HCT116 (cell line): Measurements from ENCODE around the gene TNFSF8. TPM values are rescaled to one million over a fixed set of nuclear protein-coding genes. Genes with fewer than 3 reads are reported as not detected.

Experiments used
- ATAC-seq: fragments of 200-7000 bp; cut with Tn5 transposase; 2 replicates; pipeline ENCODE4 v1.9.1; 2020; ENCODE audit warnings: mild to moderate bottlenecking, moderate library complexity
- BruUV-seq: library from RNA; stranded (reverse); fragments of 400-500 nt; replicated peaks from 2 replicates; lab custom pipeline; 2021; lab: Mats Ljungman, UMichigan
- CTCF ChIA-PET: fragments of 300-600 bp; sonication (Branson Sonifier 250); formaldehyde crosslinking; loops from one replicate; lab custom pipeline; 2021; ENCODE audit warnings: antibody characterized with exemption; lab: Charles Lee
- POLR2A ChIA-PET: fragments of 300-600, 350-600 bp; sonication (Branson Sonifier 250); formaldehyde crosslinking; loops from one replicate; lab custom pipeline; 2021; ENCODE audit warnings: antibody characterized with exemption; lab: Charles Lee
- RAD21 ChIA-PET, 2 experiments: fragments of 300-600 bp; sonication (Branson Sonifier 250); formaldehyde crosslinking; loops; one replicate each; lab custom pipeline; 2023; ENCODE audit warnings: low total read pairs in 2 of 2; ENCODE audit not compliant: uncharacterized antibody in 2 of 2, unreplicated experiment in 2 of 2, low non-redundant PET in 1 of 2; lab: Charles Lee
- DNase-seq: peaks from one replicate; pipeline ENCODE4 v3.0.0-alpha.2; 2010; ENCODE audit warnings: low read depth, low spot score
- H2AFZ ChIP-seq: fragments of 200-600 bp; shearing (Covaris generic), sonication (generic); 2 replicates; pipeline ENCODE4 v1.6.1; 2017; ENCODE audit warnings: low read depth, mixed run types, mixed read lengths, antibody characterized with exemption, low read length; ENCODE audit not compliant: poor library complexity, severe bottlenecking
- H3K27ac ChIP-seq: 2 replicates; pipeline ENCODE4 v1.5.1; 2012; ENCODE audit warnings: low read depth, low read length
- H3K27me3 ChIP-seq: fragments of 200-600 bp; sonication (generic); 2 replicates; pipeline ENCODE4 v1.6.1; 2016; ENCODE audit warnings: mixed run types, low read length, mixed read lengths; ENCODE audit not compliant: insufficient read depth
- H3K36me3 ChIP-seq, 2 experiments: fragments of 200-500 bp in 1 of 2; fragments of 200-600 bp in 1 of 2; sonication (Bioruptor generic) in 1 of 2; sonication (generic) in 1 of 2; 2 replicates each; pipeline versions ENCODE4 v1.5.1 to v1.6.1; 2014 to 2016; ENCODE audit warnings: low read length in 2 of 2, inconsistent platforms in 1 of 2, mixed read lengths in 1 of 2, mixed run types in 1 of 2; ENCODE audit not compliant: insufficient read depth in 2 of 2, control insufficient read depth in 1 of 2
- H3K4me1 ChIP-seq, 2 experiments: fragments of 200-600 bp in 1 of 2; sonication (generic) in 1 of 2; 2 replicates each; pipeline versions ENCODE4 v1.5.1 to v1.6.1; 2012 to 2017; ENCODE audit warnings: low read length in 2 of 2, inconsistent platforms in 1 of 2, mild to moderate bottlenecking in 1 of 2, mixed read lengths in 1 of 2, mixed run types in 1 of 2, moderate library complexity in 1 of 2; ENCODE audit not compliant: insufficient read depth in 2 of 2, control insufficient read depth in 1 of 2
- H3K4me2 ChIP-seq: fragments of 200-600 bp; sonication (generic); 2 replicates; pipeline ENCODE4 v1.6.1; 2017; ENCODE audit warnings: mixed run types, low read length, mixed read lengths
- H3K4me3 ChIP-seq, 2 experiments: fragments of 200-600 bp in 1 of 2; sonication (generic) in 1 of 2; replicated peaks in 1 of 2; 2 replicates each; pipeline ENCODE4 v1.5.1; 2011 to 2016; ENCODE audit warnings: low read length in 2 of 2, control low read depth in 1 of 2, low read depth in 1 of 2, mild to moderate bottlenecking in 1 of 2, mixed read lengths in 1 of 2, mixed run types in 1 of 2
- H3K79me2 ChIP-seq: fragments of 200-600 bp; sonication (generic); 2 replicates; pipeline ENCODE4 v1.6.1; 2017; ENCODE audit warnings: mild to moderate bottlenecking, mixed run types, low read length, moderate library complexity, mixed read lengths; ENCODE audit not compliant: insufficient read depth
- H3K9ac ChIP-seq: fragments of 200-600 bp; sonication (generic); 2 replicates; pipeline ENCODE4 v1.6.1; 2016; ENCODE audit warnings: low read length, mixed read lengths
- H3K9me2 ChIP-seq: fragments of 200-600 bp; sonication (generic), shearing (Covaris generic); 2 replicates; pipeline ENCODE4 v1.6.1; 2017; ENCODE audit warnings: mixed run types, mild to moderate bottlenecking, moderate library complexity; ENCODE audit not compliant: insufficient read depth
- H3K9me3 ChIP-seq, 2 experiments: fragments of 200-500 bp in 1 of 2; fragments of 200-600 bp in 1 of 2; sonication (Bioruptor generic) in 1 of 2; sonication (generic) in 1 of 2; 2 replicates each; pipeline ENCODE4 v1.6.1; 2014 to 2017; ENCODE audit warnings: low read length in 2 of 2, mixed read lengths in 2 of 2, inconsistent platforms in 1 of 2, low read depth in 1 of 2, mild to moderate bottlenecking in 1 of 2, mixed run types in 1 of 2, moderate library complexity in 1 of 2; ENCODE audit not compliant: control insufficient read depth in 1 of 2, insufficient read depth in 1 of 2
- H4K20me1 ChIP-seq: fragments of 200-600 bp; sonication (generic), shearing (Covaris generic); 2 replicates; pipeline ENCODE4 v1.6.1; 2017; ENCODE audit warnings: mixed run types, mild to moderate bottlenecking, moderate library complexity; ENCODE audit not compliant: insufficient read depth
- CBX3 ChIP-seq: IDR thresholded peaks from 2 replicates; pipeline ENCODE4 v1.6.1; 2012; ENCODE audit warnings: low read depth
- EGR1 ChIP-seq: IDR thresholded peaks from 2 replicates; pipeline ENCODE4 v1.6.1; 2012; ENCODE audit warnings: low read depth
- ELF1 ChIP-seq: IDR thresholded peaks from 2 replicates; pipeline ENCODE4 v1.6.1; 2012; ENCODE audit warnings: low read depth, borderline replicate concordance
- EZH2 ChIP-seq: fragments of 200-600 bp; sonication (generic); IDR thresholded peaks from 2 replicates; pipeline ENCODE4 v1.6.1; 2017; ENCODE audit warnings: antibody characterized with exemption, mixed run types
- EZH2phosphoT487 ChIP-seq: fragments of 200-600 bp; IDR thresholded peaks from 2 replicates; pipeline ENCODE4 v1.6.1; 2018; ENCODE audit warnings: antibody characterized with exemption, borderline replicate concordance
- FOSL1 ChIP-seq: IDR thresholded peaks from 2 replicates; pipeline ENCODE4 v1.6.1; 2012; ENCODE audit warnings: low read depth
- JUND ChIP-seq: IDR thresholded peaks from 2 replicates; pipeline ENCODE4 v1.6.1; 2012
- POLR2A ChIP-seq: IDR thresholded peaks from 2 replicates; pipeline ENCODE4 v1.7.0; 2011; ENCODE audit warnings: borderline replicate concordance; ENCODE audit not compliant: insufficient read depth, insufficient read length; ENCODE audit errors: extremely low read depth
- RAD21 ChIP-seq: IDR thresholded peaks from 2 replicates; pipeline ENCODE4 v1.6.1; 2012; ENCODE audit warnings: low read depth, mild to moderate bottlenecking
- SIN3A ChIP-seq: IDR thresholded peaks from 2 replicates; pipeline ENCODE4 v1.6.1; 2012; ENCODE audit warnings: low read depth
- SRF ChIP-seq: IDR thresholded peaks from 2 replicates; pipeline ENCODE4 v1.6.1; 2012; ENCODE audit warnings: low read depth
- TCF7L2 ChIP-seq: IDR thresholded peaks from 2 replicates; pipeline ENCODE4 v1.7.0; 2011; ENCODE audit warnings: borderline replicate concordance, inconsistent platforms; ENCODE audit not compliant: insufficient read depth, insufficient read length; ENCODE audit errors: extremely low read depth
- YY1 ChIP-seq: IDR thresholded peaks from 2 replicates; pipeline ENCODE4 v1.6.1; 2011; ENCODE audit warnings: low read length, low read depth, moderate library complexity, mild to moderate bottlenecking; ENCODE audit not compliant: insufficient replicate concordance; ENCODE audit errors: extremely low read depth
- ZNF274 ChIP-seq: fragments of 200-500 bp; sonication (Bioruptor generic); IDR thresholded peaks from 2 replicates; pipeline ENCODE4 v1.6.1; 2014; ENCODE audit warnings: mild to moderate bottlenecking, low read depth, low read length, inconsistent platforms
- intact Hi-C: fragments of 100-400 bp; cut with micrococcal nuclease; formaldehyde crosslinking; loops from 2 replicates; pipeline ENCODE4 v1.10.0; 2022
- total RNA-seq: library from RNA; stranded (reverse); gene quantifications from one replicate; pipeline ENCODE4 v1.2.1, GENCODE V29; 2021; ENCODE audit not compliant: unreplicated experiment
- TF ChIP-seq, protein P1 (sequence below): IDR thresholded peaks from 2 replicates; pipeline ENCODE4 v1.6.1; 2012
- TF ChIP-seq, protein P2 (sequence below): IDR thresholded peaks from 2 replicates; pipeline ENCODE4 v1.6.1; 2012; ENCODE audit warnings: low read depth
- TF ChIP-seq, protein P3 (sequence below): IDR thresholded peaks from 2 replicates; pipeline ENCODE4 v1.6.1; 2012
- TF ChIP-seq, protein P4 (sequence below), 3 experiments: fragments of 200-600 bp in 1 of 3; sonication (generic) in 1 of 3; IDR thresholded peaks in 2 of 3; conservative IDR thresholded peaks in 1 of 3; 2 replicates each; pipeline ENCODE4 v1.5.1; 2012 to 2017; ENCODE audit warnings: low read depth in 2 of 3, low read length in 2 of 3, antibody characterized with exemption in 1 of 3, borderline replicate concordance in 1 of 3, control low read depth in 1 of 3, mild to moderate bottlenecking in 1 of 3, mixed read lengths in 1 of 3, mixed run types in 1 of 3, moderate library complexity in 1 of 3; ENCODE audit not compliant: insufficient read depth in 1 of 3

TNFSF8 gene
- total RNA-seq, 1 experiment from 2014 or later, result not detected

DNA sequence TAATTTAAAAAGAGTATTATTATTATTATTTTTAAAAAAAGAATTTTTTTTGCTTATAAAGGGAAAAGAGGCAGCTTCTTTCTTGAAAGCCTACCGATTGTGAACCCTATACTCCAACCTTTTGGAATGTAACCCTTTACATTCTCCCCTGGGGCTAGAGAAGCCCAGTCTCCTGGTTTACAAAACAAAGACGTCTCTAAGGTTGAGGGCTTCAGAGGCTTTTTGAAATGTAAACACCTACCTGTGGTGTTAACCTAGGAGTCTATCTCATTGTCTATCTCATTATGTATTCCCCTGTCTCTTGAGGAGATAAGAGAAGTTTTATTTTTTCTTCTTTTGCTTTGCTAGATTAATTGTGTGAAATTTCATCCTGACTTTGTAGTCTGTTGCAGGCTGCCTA, 4.7 kb downstream of the TNFSF8 start:
- H3K9me2 ChIP-seq, result no peaks in the 10 kb centered on the region
- ChIA-PET CTCF (no interaction called here), RAD21 (no interaction called here), POLR2A (no interaction called here)
- no peak overlapping the region for H3K4me3 ChIP-seq
- H4K20me1 ChIP-seq, result no peaks in the 10 kb centered on the region
- BruUV-seq, result no TSS peak
- peaks cover 33% of the 10 kb centered on the region for H3K27me3 ChIP-seq
- H2AFZ ChIP-seq, result no peak overlapping the region
- H3K4me1 ChIP-seq, result no peaks in the 10 kb centered on the region
- no peak overlapping the region for H3K27ac ChIP-seq
- no peak overlapping the region for H3K9ac ChIP-seq
- TF ChIP-seq ZNF274 (no peak), YY1 (no peak), JUND (no peak), SIN3A (no peak), FOSL1 (no peak), ELF1 (no peak), RAD21 (no peak), SRF (no peak), CBX3 (no peak), POLR2A (no peak), TCF7L2 (no peak), EGR1 (no peak), EZH2phosphoT487 (no peak), EZH2 (no peak)
- TF ChIP-seq, protein P1, sequence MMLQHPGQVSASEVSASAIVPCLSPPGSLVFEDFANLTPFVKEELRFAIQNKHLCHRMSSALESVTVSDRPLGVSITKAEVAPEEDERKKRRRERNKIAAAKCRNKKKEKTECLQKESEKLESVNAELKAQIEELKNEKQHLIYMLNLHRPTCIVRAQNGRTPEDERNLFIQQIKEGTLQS, result no peak
- TF ChIP-seq, protein P2, sequence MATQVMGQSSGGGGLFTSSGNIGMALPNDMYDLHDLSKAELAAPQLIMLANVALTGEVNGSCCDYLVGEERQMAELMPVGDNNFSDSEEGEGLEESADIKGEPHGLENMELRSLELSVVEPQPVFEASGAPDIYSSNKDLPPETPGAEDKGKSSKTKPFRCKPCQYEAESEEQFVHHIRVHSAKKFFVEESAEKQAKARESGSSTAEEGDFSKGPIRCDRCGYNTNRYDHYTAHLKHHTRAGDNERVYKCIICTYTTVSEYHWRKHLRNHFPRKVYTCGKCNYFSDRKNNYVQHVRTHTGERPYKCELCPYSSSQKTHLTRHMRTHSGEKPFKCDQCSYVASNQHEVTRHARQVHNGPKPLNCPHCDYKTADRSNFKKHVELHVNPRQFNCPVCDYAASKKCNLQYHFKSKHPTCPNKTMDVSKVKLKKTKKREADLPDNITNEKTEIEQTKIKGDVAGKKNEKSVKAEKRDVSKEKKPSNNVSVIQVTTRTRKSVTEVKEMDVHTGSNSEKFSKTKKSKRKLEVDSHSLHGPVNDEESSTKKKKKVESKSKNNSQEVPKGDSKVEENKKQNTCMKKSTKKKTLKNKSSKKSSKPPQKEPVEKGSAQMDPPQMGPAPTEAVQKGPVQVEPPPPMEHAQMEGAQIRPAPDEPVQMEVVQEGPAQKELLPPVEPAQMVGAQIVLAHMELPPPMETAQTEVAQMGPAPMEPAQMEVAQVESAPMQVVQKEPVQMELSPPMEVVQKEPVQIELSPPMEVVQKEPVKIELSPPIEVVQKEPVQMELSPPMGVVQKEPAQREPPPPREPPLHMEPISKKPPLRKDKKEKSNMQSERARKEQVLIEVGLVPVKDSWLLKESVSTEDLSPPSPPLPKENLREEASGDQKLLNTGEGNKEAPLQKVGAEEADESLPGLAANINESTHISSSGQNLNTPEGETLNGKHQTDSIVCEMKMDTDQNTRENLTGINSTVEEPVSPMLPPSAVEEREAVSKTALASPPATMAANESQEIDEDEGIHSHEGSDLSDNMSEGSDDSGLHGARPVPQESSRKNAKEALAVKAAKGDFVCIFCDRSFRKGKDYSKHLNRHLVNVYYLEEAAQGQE, result no peak
- TF ChIP-seq, protein P3, sequence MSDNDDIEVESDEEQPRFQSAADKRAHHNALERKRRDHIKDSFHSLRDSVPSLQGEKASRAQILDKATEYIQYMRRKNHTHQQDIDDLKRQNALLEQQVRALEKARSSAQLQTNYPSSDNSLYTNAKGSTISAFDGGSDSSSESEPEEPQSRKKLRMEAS, result no peak
- TF ChIP-seq, protein P4, sequence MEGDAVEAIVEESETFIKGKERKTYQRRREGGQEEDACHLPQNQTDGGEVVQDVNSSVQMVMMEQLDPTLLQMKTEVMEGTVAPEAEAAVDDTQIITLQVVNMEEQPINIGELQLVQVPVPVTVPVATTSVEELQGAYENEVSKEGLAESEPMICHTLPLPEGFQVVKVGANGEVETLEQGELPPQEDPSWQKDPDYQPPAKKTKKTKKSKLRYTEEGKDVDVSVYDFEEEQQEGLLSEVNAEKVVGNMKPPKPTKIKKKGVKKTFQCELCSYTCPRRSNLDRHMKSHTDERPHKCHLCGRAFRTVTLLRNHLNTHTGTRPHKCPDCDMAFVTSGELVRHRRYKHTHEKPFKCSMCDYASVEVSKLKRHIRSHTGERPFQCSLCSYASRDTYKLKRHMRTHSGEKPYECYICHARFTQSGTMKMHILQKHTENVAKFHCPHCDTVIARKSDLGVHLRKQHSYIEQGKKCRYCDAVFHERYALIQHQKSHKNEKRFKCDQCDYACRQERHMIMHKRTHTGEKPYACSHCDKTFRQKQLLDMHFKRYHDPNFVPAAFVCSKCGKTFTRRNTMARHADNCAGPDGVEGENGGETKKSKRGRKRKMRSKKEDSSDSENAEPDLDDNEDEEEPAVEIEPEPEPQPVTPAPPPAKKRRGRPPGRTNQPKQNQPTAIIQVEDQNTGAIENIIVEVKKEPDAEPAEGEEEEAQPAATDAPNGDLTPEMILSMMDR (IDR thresholded peaks at IDR 0.05 in 2 of 3, conservative IDR thresholded peaks at IDR 0.05 in 1 of 3; ENCODE audit: borderline replicate concordance in 1 of 3, insufficient read depth in 1 of 3, low read depth in 2 of 3, low read length in 2 of 3), result no peak
- no peaks in the 10 kb centered on the region for H3K79me2 ChIP-seq
- H3K36me3 ChIP-seq, result no peaks in the 10 kb centered on the region
- ATAC-seq (no peak), DNase-seq (no peak)
- no peak overlapping the region for H3K4me2 ChIP-seq
- H3K9me3 ChIP-seq, result no peaks in the 10 kb centered on the region
- intact Hi-C loops, result no loop called here
